HepG2 (cell line): ENCODE data around the gene NDN. TPM values are rescaled to one million over a fixed set of nuclear protein-coding genes. Genes with fewer than 3 reads are reported as not detected.

Experiments
- GATAD2A ChIP-seq: IDR thresholded peaks from 2 replicates; pipeline ENCODE4 v1.6.1; 2016
- KAT7 ChIP-seq: IDR thresholded peaks from 2 replicates; pipeline ENCODE4 v1.6.1; 2018; ENCODE audit warnings: borderline replicate concordance, missing compliant biosample characterization
- NFE2L1 ChIP-seq: sonication (generic); formaldehyde crosslinking; IDR thresholded peaks from 2 replicates; pipeline ENCODE4 v1.4.0; 2020; ENCODE audit warnings: missing genetic modification reagents, mild to moderate bottlenecking, borderline replicate concordance
- RARG ChIP-seq: sonication (generic); formaldehyde crosslinking; IDR thresholded peaks from 2 replicates; pipeline ENCODE4 v1.4.0; 2020; ENCODE audit warnings: low read depth, mild to moderate bottlenecking, missing genetic modification reagents
- TRIM24 ChIP-seq: sonication (generic); formaldehyde crosslinking; IDR thresholded peaks from 2 replicates; pipeline ENCODE4 v1.8.0; 2022; ENCODE audit warnings: mild to moderate bottlenecking, missing genetic modification reagents
- ZBTB3 ChIP-seq: sonication (generic); formaldehyde crosslinking; IDR thresholded peaks from 2 replicates; pipeline ENCODE4 v1.4.0; 2020; ENCODE audit warnings: low read depth, mild to moderate bottlenecking, moderate library complexity, missing genetic modification reagents, borderline replicate concordance
- ZNF83 ChIP-seq: sonication (generic); formaldehyde crosslinking; IDR thresholded peaks from 2 replicates; pipeline ENCODE4 v1.4.0; 2020; ENCODE audit warnings: missing genetic modification reagents, mild to moderate bottlenecking, borderline replicate concordance
- polyA plus RNA-seq, 8 experiments: library from polyadenylated mRNA; depleted of rRNA in 3 of 8; stranded (reverse) in 7 of 8; unstranded in 1 of 8; fragments of >200 nt; fragmentation: Illumina TruSeq in 4 of 8; extraction: Trizol in 4 of 8; gene quantifications; 2 replicates each; pipeline versions ENCODE4 v1.2.1 to v1.2.3, GENCODE V29; 2011 to 2016; ENCODE audit warnings: low read depth in 4 of 8, missing spikeins in 1 of 8, mixed read lengths in 1 of 8; ENCODE audit not compliant: insufficient read depth in 1 of 8
- total RNA-seq, 5 experiments: library from RNA; depleted of rRNA; stranded (reverse); fragments of >200 nt; fragmentation: Illumina TruSeq; extraction: Trizol; gene quantifications; 2 replicates each; pipeline ENCODE4 v1.2.3, GENCODE V29; 2016; ENCODE audit warnings: low read depth in 1 of 5
- TF ChIP-seq, protein P1 (sequence below): sonication (generic); formaldehyde crosslinking; IDR thresholded peaks from one replicate; pipeline ENCODE4 v1.5.1; 2020; ENCODE audit warnings: mild to moderate bottlenecking, missing genetic modification reagents; ENCODE audit errors: not compliant biosample characterization
- TF ChIP-seq, protein P2 (sequence below): IDR thresholded peaks from 2 replicates; pipeline ENCODE4 v1.6.1; 2012; ENCODE audit warnings: inconsistent platforms
- TF ChIP-seq, protein P3 (sequence below), 2 experiments: sonication (generic) in 1 of 2; formaldehyde crosslinking in 1 of 2; IDR thresholded peaks; 2 replicates each; pipeline versions ENCODE4 v1.6.1 to v1.9.0; 2014 to 2022; ENCODE audit warnings: antibody characterized with exemption in 1 of 2, borderline replicate concordance in 1 of 2, inconsistent platforms in 1 of 2, low read depth in 1 of 2, missing genetic modification reagents in 1 of 2
- TF ChIP-seq, protein P4 (sequence below): IDR thresholded peaks from 2 replicates; pipeline ENCODE4 v1.6.1; 2012; ENCODE audit warnings: low read depth, low read length, improper control_type of control experiment
- TF ChIP-seq, protein P5 (sequence below): sonication (generic); IDR thresholded peaks from 2 replicates; pipeline ENCODE4 v1.6.1; 2016; ENCODE audit warnings: low read depth, borderline replicate concordance

NDN gene
- total and polyA plus RNA-seq, 2 of the 13 experiments (the other 11 are each of a cell fraction or from before 2014, with no cell fraction given): 0.03 TPM; not detected in 1

DNA sequence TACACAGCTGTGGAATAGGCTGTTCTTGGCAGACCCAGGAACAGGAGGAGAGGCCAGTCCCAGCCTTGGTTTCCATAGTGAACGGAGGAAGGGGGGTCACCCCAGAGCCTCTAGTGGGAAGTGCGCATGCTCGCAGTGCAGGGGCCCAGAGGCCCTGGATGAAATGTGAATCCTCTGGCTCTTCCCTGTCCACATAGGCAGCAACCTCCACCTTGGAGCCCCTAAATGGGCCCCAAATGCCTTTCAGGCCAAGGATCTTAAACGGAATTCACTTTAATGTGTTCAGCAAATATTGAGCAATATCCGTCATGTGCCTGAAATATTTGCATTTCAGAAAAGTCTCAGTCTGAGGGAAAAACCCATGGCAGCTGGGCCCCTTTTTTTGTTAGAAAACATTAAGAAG is 3.3 kb upstream of the NDN start (continued):
- TF ChIP-seq, protein P1, sequence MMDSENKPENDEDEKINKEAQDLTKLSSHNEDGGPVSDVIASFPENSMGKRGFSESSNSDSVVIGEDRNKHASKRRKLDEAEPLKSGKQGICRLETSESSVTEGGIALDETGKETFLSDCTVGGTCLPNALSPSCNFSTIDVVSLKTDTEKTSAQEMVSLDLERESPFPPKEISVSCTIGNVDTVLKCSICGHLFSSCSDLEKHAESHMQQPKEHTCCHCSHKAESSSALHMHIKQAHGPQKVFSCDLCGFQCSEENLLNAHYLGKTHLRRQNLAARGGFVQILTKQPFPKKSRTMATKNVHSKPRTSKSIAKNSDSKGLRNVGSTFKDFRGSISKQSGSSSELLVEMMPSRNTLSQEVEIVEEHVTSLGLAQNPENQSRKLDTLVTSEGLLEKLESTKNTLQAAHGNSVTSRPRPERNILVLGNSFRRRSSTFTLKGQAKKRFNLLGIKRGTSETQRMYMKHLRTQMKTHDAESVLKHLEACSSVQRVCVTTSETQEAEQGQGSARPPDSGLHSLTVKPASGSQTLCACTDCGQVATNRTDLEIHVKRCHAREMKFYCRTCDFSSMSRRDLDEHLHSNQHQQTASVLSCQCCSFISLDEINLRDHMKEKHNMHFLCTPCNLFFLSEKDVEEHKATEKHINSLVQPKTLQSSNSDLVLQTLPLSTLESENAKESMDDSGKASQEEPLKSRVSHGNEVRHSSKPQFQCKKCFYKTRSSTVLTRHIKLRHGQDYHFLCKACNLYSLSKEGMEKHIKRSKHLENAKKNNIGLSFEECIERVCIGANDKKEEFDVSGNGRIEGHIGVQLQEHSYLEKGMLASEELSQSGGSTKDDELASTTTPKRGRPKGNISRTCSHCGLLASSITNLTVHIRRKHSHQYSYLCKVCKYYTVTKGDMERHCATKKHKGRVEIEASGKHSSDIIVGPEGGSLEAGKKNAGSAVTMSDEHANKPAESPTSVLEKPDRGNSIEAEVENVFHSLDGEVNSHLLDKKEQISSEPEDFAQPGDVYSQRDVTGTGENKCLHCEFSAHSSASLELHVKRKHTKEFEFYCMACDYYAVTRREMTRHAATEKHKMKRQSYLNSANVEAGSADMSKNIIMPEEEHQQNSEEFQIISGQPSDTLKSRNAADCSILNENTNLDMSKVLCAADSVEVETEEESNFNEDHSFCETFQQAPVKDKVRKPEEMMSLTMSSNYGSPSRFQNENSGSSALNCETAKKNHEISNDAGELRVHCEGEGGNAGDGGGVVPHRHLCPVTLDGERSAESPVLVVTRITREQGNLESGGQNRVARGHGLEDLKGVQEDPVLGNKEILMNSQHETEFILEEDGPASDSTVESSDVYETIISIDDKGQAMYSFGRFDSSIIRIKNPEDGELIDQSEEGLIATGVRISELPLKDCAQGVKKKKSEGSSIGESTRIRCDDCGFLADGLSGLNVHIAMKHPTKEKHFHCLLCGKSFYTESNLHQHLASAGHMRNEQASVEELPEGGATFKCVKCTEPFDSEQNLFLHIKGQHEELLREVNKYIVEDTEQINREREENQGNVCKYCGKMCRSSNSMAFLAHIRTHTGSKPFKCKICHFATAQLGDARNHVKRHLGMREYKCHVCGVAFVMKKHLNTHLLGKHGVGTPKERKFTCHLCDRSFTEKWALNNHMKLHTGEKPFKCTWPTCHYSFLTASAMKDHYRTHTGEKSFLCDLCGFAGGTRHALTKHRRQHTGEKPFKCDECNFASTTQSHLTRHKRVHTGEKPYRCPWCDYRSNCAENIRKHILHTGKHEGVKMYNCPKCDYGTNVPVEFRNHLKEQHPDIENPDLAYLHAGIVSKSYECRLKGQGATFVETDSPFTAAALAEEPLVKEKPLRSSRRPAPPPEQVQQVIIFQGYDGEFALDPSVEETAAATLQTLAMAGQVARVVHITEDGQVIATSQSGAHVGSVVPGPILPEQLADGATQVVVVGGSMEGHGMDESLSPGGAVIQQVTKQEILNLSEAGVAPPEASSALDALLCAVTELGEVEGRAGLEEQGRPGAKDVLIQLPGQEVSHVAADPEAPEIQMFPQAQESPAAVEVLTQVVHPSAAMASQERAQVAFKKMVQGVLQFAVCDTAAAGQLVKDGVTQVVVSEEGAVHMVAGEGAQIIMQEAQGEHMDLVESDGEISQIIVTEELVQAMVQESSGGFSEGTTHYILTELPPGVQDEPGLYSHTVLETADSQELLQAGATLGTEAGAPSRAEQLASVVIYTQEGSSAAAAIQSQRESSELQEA (CRISPR knock-in tag): no peak
- peak; percentile 87 for TF ChIP-seq GATAD2A (CRISPR knock-in tag)
- TF ChIP-seq, protein P2, sequence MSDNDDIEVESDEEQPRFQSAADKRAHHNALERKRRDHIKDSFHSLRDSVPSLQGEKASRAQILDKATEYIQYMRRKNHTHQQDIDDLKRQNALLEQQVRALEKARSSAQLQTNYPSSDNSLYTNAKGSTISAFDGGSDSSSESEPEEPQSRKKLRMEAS: no peak
- TF ChIP-seq ZBTB3: no peak
- TF ChIP-seq, protein P3, sequence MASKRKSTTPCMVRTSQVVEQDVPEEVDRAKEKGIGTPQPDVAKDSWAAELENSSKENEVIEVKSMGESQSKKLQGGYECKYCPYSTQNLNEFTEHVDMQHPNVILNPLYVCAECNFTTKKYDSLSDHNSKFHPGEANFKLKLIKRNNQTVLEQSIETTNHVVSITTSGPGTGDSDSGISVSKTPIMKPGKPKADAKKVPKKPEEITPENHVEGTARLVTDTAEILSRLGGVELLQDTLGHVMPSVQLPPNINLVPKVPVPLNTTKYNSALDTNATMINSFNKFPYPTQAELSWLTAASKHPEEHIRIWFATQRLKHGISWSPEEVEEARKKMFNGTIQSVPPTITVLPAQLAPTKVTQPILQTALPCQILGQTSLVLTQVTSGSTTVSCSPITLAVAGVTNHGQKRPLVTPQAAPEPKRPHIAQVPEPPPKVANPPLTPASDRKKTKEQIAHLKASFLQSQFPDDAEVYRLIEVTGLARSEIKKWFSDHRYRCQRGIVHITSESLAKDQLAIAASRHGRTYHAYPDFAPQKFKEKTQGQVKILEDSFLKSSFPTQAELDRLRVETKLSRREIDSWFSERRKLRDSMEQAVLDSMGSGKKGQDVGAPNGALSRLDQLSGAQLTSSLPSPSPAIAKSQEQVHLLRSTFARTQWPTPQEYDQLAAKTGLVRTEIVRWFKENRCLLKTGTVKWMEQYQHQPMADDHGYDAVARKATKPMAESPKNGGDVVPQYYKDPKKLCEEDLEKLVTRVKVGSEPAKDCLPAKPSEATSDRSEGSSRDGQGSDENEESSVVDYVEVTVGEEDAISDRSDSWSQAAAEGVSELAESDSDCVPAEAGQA (IDR thresholded peaks at IDR 0.05; ENCODE audit: low read depth): no peak
- TF ChIP-seq, protein P3 (CRISPR knock-in tag; IDR thresholded peaks at IDR 0.05; ENCODE audit: borderline replicate concordance): no peak
- no peak for TF ChIP-seq KAT7 (CRISPR knock-in tag)
- TF ChIP-seq RARG (CRISPR knock-in tag): no peak
- TF ChIP-seq, protein P4, sequence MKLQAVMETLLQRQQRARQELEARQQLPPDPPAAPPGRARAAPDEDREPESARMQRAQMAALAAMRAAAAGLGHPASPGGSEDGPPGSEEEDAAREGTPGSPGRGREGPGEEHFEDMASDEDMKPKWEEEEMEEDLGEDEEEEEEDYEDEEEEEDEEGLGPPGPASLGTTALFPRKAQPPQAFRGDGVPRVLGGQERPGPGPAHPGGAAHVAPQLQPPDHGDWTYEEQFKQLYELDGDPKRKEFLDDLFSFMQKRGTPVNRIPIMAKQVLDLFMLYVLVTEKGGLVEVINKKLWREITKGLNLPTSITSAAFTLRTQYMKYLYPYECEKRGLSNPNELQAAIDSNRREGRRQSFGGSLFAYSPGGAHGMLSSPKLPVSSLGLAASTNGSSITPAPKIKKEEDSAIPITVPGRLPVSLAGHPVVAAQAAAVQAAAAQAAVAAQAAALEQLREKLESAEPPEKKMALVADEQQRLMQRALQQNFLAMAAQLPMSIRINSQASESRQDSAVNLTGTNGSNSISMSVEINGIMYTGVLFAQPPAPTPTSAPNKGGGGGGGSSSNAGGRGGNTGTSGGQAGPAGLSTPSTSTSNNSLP: peak; percentile 70
- no peak for TF ChIP-seq ZNF83
- no peak for TF ChIP-seq NFE2L1 (CRISPR knock-in tag)
- TF ChIP-seq, protein P5, sequence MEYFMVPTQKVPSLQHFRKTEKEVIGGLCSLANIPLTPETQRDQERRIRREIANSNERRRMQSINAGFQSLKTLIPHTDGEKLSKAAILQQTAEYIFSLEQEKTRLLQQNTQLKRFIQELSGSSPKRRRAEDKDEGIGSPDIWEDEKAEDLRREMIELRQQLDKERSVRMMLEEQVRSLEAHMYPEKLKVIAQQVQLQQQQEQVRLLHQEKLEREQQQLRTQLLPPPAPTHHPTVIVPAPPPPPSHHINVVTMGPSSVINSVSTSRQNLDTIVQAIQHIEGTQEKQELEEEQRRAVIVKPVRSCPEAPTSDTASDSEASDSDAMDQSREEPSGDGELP: no peak
- no peak for TF ChIP-seq TRIM24 (CRISPR knock-in tag)
